Measurements from ENCODE around the gene TBC1D16.

DNA sequence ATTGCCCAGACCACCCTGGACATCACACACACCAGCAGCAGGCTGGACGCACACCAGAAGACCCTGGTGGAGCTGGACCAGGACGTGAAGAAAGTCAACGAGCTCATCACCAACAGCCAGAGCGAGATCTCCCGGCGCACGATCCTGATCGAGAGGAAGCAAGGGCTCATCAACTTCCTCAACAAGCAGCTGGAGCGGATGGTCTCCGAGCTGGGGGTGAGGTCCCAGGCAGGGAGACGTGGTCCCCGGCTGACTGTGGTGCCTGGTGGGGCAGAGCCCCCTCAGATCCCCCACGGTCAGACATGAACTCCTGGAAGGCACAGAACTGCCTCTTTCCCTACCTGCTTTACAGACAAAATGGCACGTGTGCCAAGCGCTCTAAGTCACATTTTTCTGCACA is 49.1 kb upstream of the TBC1D16 start:
- TF ChIP-seq, protein P1, sequence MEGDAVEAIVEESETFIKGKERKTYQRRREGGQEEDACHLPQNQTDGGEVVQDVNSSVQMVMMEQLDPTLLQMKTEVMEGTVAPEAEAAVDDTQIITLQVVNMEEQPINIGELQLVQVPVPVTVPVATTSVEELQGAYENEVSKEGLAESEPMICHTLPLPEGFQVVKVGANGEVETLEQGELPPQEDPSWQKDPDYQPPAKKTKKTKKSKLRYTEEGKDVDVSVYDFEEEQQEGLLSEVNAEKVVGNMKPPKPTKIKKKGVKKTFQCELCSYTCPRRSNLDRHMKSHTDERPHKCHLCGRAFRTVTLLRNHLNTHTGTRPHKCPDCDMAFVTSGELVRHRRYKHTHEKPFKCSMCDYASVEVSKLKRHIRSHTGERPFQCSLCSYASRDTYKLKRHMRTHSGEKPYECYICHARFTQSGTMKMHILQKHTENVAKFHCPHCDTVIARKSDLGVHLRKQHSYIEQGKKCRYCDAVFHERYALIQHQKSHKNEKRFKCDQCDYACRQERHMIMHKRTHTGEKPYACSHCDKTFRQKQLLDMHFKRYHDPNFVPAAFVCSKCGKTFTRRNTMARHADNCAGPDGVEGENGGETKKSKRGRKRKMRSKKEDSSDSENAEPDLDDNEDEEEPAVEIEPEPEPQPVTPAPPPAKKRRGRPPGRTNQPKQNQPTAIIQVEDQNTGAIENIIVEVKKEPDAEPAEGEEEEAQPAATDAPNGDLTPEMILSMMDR (IDR thresholded peaks at IDR 0.05): no peak
- no peak for TF ChIP-seq POLR2A (IDR thresholded peaks at IDR 0.05)

All from right lobe of liver (tissue), 4 donors.